Nephron progenitor cell (in vitro differentiated cells): ENCODE results near the gene MSRB1.
A peak's percentile ranks its signal among the peaks of the same experiment; 100 is the strongest.

Source experiments
- DNase-seq: peaks from one replicate; pipeline ENCODE4 v3.0.0; 2021
- H3K27ac Mint-ChIP-seq: 2 replicates; pipeline ENCODE4 v1.8.0; 2021; ENCODE audit warnings: mild to moderate bottlenecking, moderate library complexity, mixed read lengths
- H3K27me3 Mint-ChIP-seq: 2 replicates; pipeline ENCODE4 v1.8.0; 2021; ENCODE audit warnings: mild to moderate bottlenecking, low read depth, mixed read lengths; ENCODE audit not compliant: poor library complexity
- H3K36me3 Mint-ChIP-seq: 2 replicates; pipeline ENCODE4 v1.8.0; 2021; ENCODE audit warnings: low read depth, mixed read lengths
- H3K4me1 Mint-ChIP-seq: 2 replicates; pipeline ENCODE4 v1.8.0; 2021; ENCODE audit warnings: mixed read lengths
- H3K4me3 Mint-ChIP-seq: 2 replicates; pipeline ENCODE4 v1.8.0; 2021; ENCODE audit warnings: mild to moderate bottlenecking, moderate library complexity, mixed read lengths
- H3K9me3 Mint-ChIP-seq: 2 replicates; pipeline ENCODE4 v1.8.0; 2021; ENCODE audit warnings: mild to moderate bottlenecking, moderate library complexity, mixed read lengths
- CTCF ChIP-seq: fragments of 200-600 bp; sonication (generic); IDR thresholded peaks from 2 replicates; pipeline ENCODE4 v1.5.0; 2021; ENCODE audit warnings: antibody characterized with exemption

The MSRB1 gene

GRCh38 chr16:1990101-1990350, 47.0 kb upstream of the MSRB1 start:
- H3K9me3 Mint-ChIP-seq: no peaks in the 10 kb centered on the region
- DNase-seq: no peak
- H3K27me3 Mint-ChIP-seq: peaks cover 62% of the 10 kb centered on the region
- no peak overlapping the region for H3K27ac Mint-ChIP-seq
- no peak overlapping the region for H3K4me3 Mint-ChIP-seq
- no peak for TF ChIP-seq CTCF
- peaks cover 20% of the 10 kb centered on the region for H3K4me1 Mint-ChIP-seq
- peaks cover 14% of the 10 kb centered on the region for H3K36me3 Mint-ChIP-seq

GRCh38 chr16:1989209-1990100, 46.5 kb upstream of the MSRB1 start, which contains the start of gene SYNGR3:
Gene SYNGR3, plus strand, starts transcription at chr16:1989970. Its CDS starts 133 bp downstream, at chr16:1990103.
- Mint-ChIP-seq H3K9me3 (no peaks in the 10 kb centered on the region), H3K27me3 (peaks cover 62% of the 10 kb centered on the region), H3K27ac (no peak within 1 kb of the TSS), H3K36me3 (peaks cover 14% of the 10 kb centered on the region), H3K4me1 (peaks cover 25% of the 10 kb centered on the region), H3K4me3 (peak within 1 kb of the TSS; percentile 77)
- TF ChIP-seq CTCF: no peak
- peak; percentile 48 for DNase-seq

DNA sequence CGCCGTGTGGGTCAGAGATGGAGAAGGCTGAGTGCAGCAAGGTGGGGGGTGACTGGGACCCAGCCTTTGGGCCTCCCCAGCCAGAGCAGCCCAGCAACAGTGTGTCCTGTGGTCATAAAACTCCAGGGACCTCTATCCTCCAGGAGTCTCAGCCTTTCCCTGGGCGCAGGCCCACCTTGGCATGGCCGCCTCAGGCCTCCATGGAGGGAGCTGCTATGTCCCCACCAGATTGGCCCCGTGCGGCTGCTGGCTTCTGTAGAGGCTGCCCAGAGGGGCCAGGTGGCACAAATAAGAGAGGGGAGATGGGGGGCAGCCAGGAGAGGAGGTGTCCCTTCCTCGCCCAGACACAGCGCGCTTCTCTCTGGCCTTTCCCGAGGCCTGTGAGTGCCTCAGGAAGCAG, 44.2 kb upstream of the MSRB1 start:
- H3K4me3 Mint-ChIP-seq: no peak overlapping the region
- no peak overlapping the region for H3K27ac Mint-ChIP-seq
- peaks cover 30% of the 10 kb centered on the region for H3K4me1 Mint-ChIP-seq
- H3K27me3 Mint-ChIP-seq: peaks cover 63% of the 10 kb centered on the region
- H3K9me3 Mint-ChIP-seq: no peaks in the 10 kb centered on the region
- no peak for DNase-seq
- peaks cover 14% of the 10 kb centered on the region for H3K36me3 Mint-ChIP-seq
- no peak for TF ChIP-seq CTCF

DNA sequence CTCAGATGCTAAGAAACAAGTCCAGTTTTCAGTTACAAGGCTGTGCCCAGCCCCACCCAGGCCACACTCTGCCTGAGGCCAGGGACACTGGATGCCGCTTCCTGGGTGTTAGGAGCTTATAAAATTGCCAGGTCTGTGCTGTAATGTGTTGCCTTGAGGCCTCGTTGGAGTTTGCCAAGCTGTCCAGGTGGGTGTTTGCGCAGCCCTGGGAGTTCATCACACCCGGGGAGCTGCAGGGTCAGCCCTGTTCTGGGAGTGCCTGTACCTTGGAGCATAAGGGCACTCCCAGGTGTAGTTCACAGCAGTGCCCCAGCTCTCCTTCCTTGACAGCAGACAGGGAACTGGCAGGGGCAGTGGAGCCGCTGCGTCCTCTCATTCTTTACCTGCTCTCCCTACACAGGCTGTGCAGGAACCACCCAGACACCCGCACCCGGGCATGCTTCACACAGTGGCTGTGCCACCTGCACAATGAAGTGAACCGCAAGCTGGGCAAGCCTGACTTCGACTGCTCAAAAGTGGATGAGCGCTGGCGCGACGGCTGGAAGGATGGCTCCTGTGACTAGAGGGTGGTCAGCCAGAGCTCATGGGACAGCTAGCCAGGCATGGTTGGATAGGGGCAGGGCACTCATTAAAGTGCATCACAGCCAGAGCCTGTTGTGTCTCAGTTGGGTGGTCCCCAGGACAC, 42.6 kb upstream of the MSRB1 start:
- Mint-ChIP-seq H3K4me3 (peak overlapping the region; percentile 89), H3K4me1 (peaks cover 26% of the 10 kb centered on the region), H3K27ac (no peak overlapping the region), H3K36me3 (peaks cover 14% of the 10 kb centered on the region), H3K27me3 (peaks cover 63% of the 10 kb centered on the region), H3K9me3 (no peaks in the 10 kb centered on the region)
- TF ChIP-seq CTCF: no peak
- no peak for DNase-seq

- TF ChIP-seq CTCF: no peak
- H3K9me3 Mint-ChIP-seq: no peaks in the 10 kb centered on the region
- peak overlapping the region; percentile 89 for H3K4me3 Mint-ChIP-seq
- H3K36me3 Mint-ChIP-seq: peaks cover 14% of the 10 kb centered on the region
- DNase-seq: no peak
- H3K27ac Mint-ChIP-seq: peak overlapping the region; percentile 51
- peaks cover 26% of the 10 kb centered on the region for H3K4me1 Mint-ChIP-seq
- peaks cover 68% of the 10 kb centered on the region for H3K27me3 Mint-ChIP-seq
These were observed 41.6 kb upstream of the MSRB1 start for GRCh38 chr16:1984347-1985225.
